Measurements from ENCODE around the gene PDE6B. TPM values are rescaled to one million over a fixed set of nuclear protein-coding genes. Genes with fewer than 3 reads are reported as not detected.

Gene PDE6B
- total and polyA plus RNA-seq, 9 donors = 1.4 to 7.5 (median 4.6) TPM

- no peak overlapping the region for H3K27ac ChIP-seq
- no peaks in the 10 kb centered on the region for H3K9me3 ChIP-seq
- no peaks in the 10 kb centered on the region for H3K27me3 ChIP-seq
- H3K4me1 ChIP-seq (ENCODE audit: insufficient read depth) = no peaks in the 10 kb centered on the region
- intact Hi-C loops (cut with DNase I) = no loop called here
- H3K36me3 ChIP-seq = no peaks in the 10 kb centered on the region
- WGBS, 3 donors = 59 to 60% (median 59%) methylated on average over 28 of the region's 28 CpGs
- DNase-seq = no peak
- TF ChIP-seq EP300 (IDR thresholded peaks at IDR 0.05) = no peak
- no peak for TF ChIP-seq CTCF (IDR thresholded peaks at IDR 0.05)
- no peak for TF ChIP-seq POLR2A (IDR thresholded peaks at IDR 0.05)
- H3K4me3 ChIP-seq = no peak overlapping the region
Observed at GRCh38 chr4:648579-649292, 23.4 kb downstream of the PDE6B start.

- no peaks in the 10 kb centered on the region for H3K9me3 ChIP-seq
- no peak for TF ChIP-seq CTCF (IDR thresholded peaks at IDR 0.05)
- TF ChIP-seq POLR2A (IDR thresholded peaks at IDR 0.05) = no peak
- TF ChIP-seq EP300 (IDR thresholded peaks at IDR 0.05) = no peak
- H3K4me1 ChIP-seq (ENCODE audit: insufficient read depth) = no peaks in the 10 kb centered on the region
- no peak for DNase-seq
- H3K27me3 ChIP-seq = no peaks in the 10 kb centered on the region
- WGBS, 3 donors = 84 to 91% (median 89%) methylated on average over 6 to 7 of the region's 7 CpGs
- H3K27ac ChIP-seq = no peak overlapping the region
- intact Hi-C loops (cut with DNase I) = no loop called here
- H3K4me3 ChIP-seq = no peak overlapping the region
- no peaks in the 10 kb centered on the region for H3K36me3 ChIP-seq
Observed at GRCh38 chr4:649293-649625, 23.9 kb downstream of the PDE6B start.

- no peaks in the 10 kb centered on the region for H3K4me1 ChIP-seq (ENCODE audit: insufficient read depth)
- H3K27me3 ChIP-seq = no peaks in the 10 kb centered on the region
- H3K9me3 ChIP-seq = no peaks in the 10 kb centered on the region
- no peak for DNase-seq
- TF ChIP-seq POLR2A (IDR thresholded peaks at IDR 0.05) (no peak), EP300 (IDR thresholded peaks at IDR 0.05) (no peak), CTCF (IDR thresholded peaks at IDR 0.05) (no peak)
- H3K36me3 ChIP-seq = no peaks in the 10 kb centered on the region
- 83 to 92% (median 87%) methylated on average over 13 of the region's 13 CpGs for WGBS, 3 donors
- intact Hi-C loops (cut with DNase I) = no loop called here
- H3K4me3 ChIP-seq = no peak overlapping the region
- no peak overlapping the region for H3K27ac ChIP-seq
Observed at GRCh38 chr4:649751-650310, 24.5 kb downstream of the PDE6B start.

GRCh38 chr4:650461-650860 is 25.1 kb downstream of the PDE6B start:
- Histone ChIP-seq H3K27ac (no peak overlapping the region), H3K36me3 (no peaks in the 10 kb centered on the region), H3K4me1 (ENCODE audit: insufficient read depth) (no peaks in the 10 kb centered on the region), H3K9me3 (no peaks in the 10 kb centered on the region), H3K27me3 (no peaks in the 10 kb centered on the region), H3K4me3 (no peak overlapping the region)
- TF ChIP-seq EP300 (IDR thresholded peaks at IDR 0.05) = no peak
- no peak for TF ChIP-seq CTCF (IDR thresholded peaks at IDR 0.05)
- TF ChIP-seq POLR2A (IDR thresholded peaks at IDR 0.05) = no peak
- WGBS, 3 donors = 34 to 53% (median 47%) methylated on average over 18 of the region's 18 CpGs
- intact Hi-C loops (cut with DNase I) = no loop called here
- no peak for DNase-seq

Data from ovary (tissue), 9 donors.